Measurements from ENCODE around the gene GNGT2.

The GNGT2 gene

DNA sequence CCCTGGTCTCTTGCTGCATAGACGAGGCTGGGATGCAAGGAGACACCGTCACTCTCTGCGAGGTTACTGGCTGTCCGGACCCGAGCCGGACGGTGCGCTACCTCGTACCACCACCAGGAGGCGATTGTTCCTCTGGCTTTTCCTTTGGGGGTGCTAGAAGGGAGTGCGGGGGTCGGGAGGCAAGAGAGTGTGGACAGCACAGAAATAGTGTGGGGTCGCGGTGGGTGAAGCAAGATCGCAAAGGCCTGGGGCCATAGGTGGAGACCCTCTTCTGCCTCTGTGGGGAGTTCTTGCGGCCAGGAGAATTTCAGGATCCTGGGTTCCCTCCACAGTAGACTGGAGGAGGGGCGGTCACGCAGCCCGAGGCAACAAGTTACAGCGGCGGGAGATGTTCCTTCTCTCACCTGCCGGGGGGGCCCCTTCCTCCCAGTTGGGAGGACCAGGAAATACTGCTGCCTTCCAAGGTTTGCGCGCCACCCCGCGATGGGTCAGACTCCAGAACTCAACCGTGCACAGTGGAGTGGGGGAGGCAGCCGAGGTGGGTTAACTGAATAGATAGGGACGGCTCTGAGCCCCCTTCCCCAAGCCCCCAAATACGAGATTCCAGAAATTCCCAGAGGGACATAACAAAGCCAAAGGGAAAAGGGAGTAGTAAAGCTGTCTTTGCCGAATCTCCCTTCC, 13.3 kb upstream of the GNGT2 start:
- Histone ChIP-seq H3K27me3 (replicated peaks) (peaks cover 24% of the 10 kb centered on the region), H3K4me3 (ENCODE audit: low read depth, low read length) (peak overlapping the region; percentile 12), H3K27ac (no peak overlapping the region), H3K36me3 (replicated peaks) (no peaks in the 10 kb centered on the region)
- in situ Hi-C loops (cut with HindIII; ENCODE audit: low pct_ligation_motif_present, low sequenced_read_pairs), result no loop called here
- TF ChIP-seq, protein P1, sequence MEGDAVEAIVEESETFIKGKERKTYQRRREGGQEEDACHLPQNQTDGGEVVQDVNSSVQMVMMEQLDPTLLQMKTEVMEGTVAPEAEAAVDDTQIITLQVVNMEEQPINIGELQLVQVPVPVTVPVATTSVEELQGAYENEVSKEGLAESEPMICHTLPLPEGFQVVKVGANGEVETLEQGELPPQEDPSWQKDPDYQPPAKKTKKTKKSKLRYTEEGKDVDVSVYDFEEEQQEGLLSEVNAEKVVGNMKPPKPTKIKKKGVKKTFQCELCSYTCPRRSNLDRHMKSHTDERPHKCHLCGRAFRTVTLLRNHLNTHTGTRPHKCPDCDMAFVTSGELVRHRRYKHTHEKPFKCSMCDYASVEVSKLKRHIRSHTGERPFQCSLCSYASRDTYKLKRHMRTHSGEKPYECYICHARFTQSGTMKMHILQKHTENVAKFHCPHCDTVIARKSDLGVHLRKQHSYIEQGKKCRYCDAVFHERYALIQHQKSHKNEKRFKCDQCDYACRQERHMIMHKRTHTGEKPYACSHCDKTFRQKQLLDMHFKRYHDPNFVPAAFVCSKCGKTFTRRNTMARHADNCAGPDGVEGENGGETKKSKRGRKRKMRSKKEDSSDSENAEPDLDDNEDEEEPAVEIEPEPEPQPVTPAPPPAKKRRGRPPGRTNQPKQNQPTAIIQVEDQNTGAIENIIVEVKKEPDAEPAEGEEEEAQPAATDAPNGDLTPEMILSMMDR (IDR thresholded peaks at IDR 0.05; ENCODE audit: low read depth, low read length, missing control alignments), result peak; percentile 94
- peak; percentile 27 for DNase-seq

DNA sequence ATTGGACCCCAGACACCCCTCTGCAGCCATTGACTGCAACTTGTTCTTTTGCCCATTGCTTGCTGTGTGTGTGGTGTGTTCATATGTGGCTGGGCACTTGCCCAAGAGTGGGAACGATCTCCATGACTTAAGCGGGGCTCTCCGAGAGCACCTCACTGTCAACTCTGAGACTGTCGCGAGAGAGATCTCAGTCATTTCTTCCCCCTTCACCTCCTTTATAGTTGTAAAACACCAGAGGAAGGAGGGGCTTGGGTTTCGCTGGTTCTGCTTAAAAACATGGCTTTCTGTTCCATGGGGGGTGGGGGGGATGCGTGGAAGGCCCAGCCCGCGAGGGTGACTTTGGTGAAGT, 12.8 kb upstream of the GNGT2 start:
- Histone ChIP-seq H3K27me3 (replicated peaks) (peaks cover 24% of the 10 kb centered on the region), H3K27ac (no peak overlapping the region), H3K4me3 (ENCODE audit: low read depth, low read length) (no peak overlapping the region), H3K36me3 (replicated peaks) (no peaks in the 10 kb centered on the region)
- in situ Hi-C loops (cut with HindIII; ENCODE audit: low pct_ligation_motif_present, low sequenced_read_pairs), result no loop called here
- TF ChIP-seq, protein P1 (IDR thresholded peaks at IDR 0.05; ENCODE audit: low read depth, low read length, missing control alignments), result no peak
- DNase-seq, result no peak

DNA sequence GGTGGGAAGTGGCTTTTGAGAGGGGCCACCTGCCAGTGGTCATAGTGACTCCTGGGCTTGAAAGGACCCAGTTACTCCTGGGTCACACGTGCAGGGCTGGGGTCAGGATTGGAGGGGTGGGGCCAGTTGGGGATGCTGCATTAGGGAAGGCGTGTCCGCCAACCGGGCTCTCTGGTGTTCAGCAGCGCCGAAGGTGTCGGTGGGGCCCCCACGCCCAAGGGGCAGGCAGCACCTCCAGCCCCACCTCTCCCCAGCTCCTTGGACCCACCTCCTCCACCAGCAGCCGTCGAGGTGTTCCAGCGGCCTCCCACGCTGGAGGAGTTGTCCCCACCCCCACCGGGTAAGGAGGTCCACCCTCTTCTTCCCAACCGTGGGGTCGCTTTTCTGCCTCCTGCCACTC, 9.6 kb upstream of the GNGT2 start:
- no peaks in the 10 kb centered on the region for H3K36me3 ChIP-seq (replicated peaks)
- H3K4me3 ChIP-seq (ENCODE audit: low read depth, low read length), result no peak overlapping the region
- no peak overlapping the region for H3K27ac ChIP-seq
- H3K27me3 ChIP-seq (replicated peaks), result peaks cover 15% of the 10 kb centered on the region
- TF ChIP-seq, protein P1 (IDR thresholded peaks at IDR 0.05; ENCODE audit: low read depth, low read length, missing control alignments), result no peak
- in situ Hi-C loops (cut with HindIII; ENCODE audit: low pct_ligation_motif_present, low sequenced_read_pairs), result no loop called here
- DNase-seq, result no peak

DNA sequence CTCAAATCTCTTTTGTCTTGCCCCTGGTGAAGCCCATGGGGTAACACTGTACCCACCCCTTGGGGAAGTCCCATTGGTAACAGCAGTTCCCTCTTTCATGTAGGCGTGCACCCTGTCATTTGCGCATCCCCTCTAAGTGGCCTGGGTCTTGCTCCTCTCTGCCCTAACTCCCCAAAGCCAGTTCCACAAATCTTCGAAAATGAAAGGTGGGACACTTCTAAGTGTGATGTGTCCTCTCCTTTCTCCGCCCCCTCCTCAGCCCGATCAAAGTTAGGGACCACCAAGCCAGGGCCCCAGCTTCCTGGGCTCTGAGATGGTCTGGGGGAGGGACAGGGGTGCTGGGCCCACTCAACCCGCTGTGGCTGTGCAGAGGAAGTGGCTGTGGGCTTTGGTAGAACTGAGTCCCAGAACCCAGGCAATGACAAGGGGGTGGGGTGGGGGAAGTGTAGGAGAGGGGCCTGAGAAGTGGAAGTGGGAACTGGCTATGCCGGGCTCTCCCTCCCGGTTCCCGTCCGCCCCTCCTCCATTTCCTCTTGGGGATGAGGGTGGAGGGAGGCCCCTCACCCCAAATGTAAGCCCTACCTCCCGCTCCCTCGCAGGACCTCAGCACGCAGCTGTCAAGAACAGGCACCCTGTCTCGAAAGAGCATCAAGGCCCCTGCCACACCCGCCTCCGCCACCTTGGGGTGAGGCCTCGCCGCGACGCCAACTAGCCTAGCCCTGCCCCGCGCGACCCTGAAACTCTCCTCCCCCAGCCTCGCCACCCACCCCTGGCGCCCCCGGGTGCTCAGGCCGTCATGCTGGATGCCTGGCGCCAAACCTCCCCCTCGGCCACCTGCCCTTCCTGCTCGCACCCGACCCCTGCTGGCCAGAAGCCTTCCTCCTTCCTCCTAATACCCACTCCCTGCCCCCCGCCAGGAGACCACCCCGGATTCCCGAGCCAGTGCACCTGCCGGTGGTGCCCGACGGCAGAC, 8.9 kb upstream of the GNGT2 start:
- DNase-seq, result no peak
- Histone ChIP-seq H3K4me3 (ENCODE audit: low read depth, low read length) (no peak overlapping the region), H3K27me3 (replicated peaks) (peaks cover 7% of the 10 kb centered on the region), H3K36me3 (replicated peaks) (no peaks in the 10 kb centered on the region), H3K27ac (no peak overlapping the region)
- TF ChIP-seq, protein P1 (IDR thresholded peaks at IDR 0.05; ENCODE audit: low read depth, low read length, missing control alignments), result peak; percentile 51
- in situ Hi-C loops (cut with HindIII; ENCODE audit: low pct_ligation_motif_present, low sequenced_read_pairs), result no loop called here

DNA sequence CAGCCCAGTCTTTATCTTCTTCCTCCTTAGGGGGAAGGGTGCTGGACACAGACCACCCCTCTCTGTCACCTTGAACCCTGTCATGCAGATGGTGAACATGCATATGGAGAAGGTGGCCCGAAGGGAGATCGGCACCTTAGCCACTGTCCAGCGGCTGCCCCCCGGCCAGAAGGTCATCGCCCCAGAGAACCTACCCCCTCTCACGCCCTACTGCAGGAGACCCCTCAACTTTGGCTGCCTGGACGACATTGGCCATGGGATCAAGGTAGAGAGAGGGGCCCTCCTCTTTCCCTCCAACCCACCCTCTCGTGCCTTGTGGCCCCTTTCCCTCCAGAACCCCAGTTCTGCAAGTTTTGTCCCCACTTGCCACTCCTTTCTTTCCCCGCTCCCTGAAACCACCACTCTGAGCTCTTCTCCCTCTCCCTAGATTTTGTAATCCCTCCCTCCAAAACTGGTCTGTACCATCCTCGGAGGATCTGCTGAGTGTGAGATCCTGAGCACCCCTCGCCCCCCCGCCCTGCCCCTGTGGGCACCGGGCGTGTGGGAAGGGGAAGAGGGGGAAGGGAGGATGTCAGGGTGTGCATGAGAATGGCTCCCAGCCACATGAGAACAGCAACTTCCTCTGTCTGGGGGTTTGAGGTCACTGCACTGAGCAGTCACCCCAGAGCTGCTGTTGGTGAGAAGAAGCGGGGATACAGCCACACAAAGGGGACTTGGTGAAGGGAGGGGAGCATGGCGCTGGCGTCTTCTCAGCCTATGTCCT, 7.5 kb upstream of the GNGT2 start:
- no peaks in the 10 kb centered on the region for H3K27me3 ChIP-seq (replicated peaks)
- no peak overlapping the region for H3K27ac ChIP-seq
- DNase-seq, result no peak
- TF ChIP-seq, protein P1 (IDR thresholded peaks at IDR 0.05; ENCODE audit: low read depth, low read length, missing control alignments), result no peak
- no peaks in the 10 kb centered on the region for H3K36me3 ChIP-seq (replicated peaks)
- in situ Hi-C loops (cut with HindIII; ENCODE audit: low pct_ligation_motif_present, low sequenced_read_pairs), result no loop called here
- no peak overlapping the region for H3K4me3 ChIP-seq (ENCODE audit: low read depth, low read length)
